ENCODE results near the gene ROBO1. TPM values are rescaled to one million over a fixed set of nuclear protein-coding genes. Genes with fewer than 3 reads are reported as not detected.

The ROBO1 gene
- total RNA-seq, 1 donor from 2014 or later, result 20.8 TPM

DNA sequence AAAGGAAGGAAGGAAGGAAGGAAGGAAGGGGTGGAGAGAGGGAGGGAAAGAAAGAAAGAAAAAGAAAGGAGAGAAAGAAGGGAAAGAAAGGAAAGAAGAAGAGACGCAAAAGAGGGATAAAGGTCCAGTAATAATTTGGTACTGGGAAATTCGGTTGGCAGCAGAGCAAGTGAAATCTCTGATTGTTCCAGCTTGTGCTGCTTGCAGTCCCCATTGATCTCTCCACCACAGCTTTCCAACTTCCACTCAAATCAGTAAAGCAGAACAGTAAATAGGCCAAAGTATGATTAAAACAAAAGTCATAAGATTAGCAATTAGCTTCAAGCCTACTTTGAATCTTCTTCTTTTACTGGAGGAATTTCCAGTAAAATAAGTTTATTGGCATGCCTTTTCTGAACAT, 357.2 kb downstream of the ROBO1 start:
- DNase-seq (ENCODE audit: low read depth) (no peak), FAIRE-seq (no peak)
- no peaks in the 10 kb centered on the region for H3K36me3 ChIP-seq (ENCODE audit: control insufficient read depth, insufficient read depth, low read length)
- TF ChIP-seq, protein P1, sequence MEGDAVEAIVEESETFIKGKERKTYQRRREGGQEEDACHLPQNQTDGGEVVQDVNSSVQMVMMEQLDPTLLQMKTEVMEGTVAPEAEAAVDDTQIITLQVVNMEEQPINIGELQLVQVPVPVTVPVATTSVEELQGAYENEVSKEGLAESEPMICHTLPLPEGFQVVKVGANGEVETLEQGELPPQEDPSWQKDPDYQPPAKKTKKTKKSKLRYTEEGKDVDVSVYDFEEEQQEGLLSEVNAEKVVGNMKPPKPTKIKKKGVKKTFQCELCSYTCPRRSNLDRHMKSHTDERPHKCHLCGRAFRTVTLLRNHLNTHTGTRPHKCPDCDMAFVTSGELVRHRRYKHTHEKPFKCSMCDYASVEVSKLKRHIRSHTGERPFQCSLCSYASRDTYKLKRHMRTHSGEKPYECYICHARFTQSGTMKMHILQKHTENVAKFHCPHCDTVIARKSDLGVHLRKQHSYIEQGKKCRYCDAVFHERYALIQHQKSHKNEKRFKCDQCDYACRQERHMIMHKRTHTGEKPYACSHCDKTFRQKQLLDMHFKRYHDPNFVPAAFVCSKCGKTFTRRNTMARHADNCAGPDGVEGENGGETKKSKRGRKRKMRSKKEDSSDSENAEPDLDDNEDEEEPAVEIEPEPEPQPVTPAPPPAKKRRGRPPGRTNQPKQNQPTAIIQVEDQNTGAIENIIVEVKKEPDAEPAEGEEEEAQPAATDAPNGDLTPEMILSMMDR (IDR thresholded peaks at IDR 0.05; ENCODE audit: insufficient read depth, low read length, severe bottlenecking), result no peak
- H3K4me3 ChIP-seq (ENCODE audit: low read depth, low read length), result no peak overlapping the region
- H3K27me3 ChIP-seq (ENCODE audit: control insufficient read depth, insufficient read depth, low read length), result no peaks in the 10 kb centered on the region

DNA sequence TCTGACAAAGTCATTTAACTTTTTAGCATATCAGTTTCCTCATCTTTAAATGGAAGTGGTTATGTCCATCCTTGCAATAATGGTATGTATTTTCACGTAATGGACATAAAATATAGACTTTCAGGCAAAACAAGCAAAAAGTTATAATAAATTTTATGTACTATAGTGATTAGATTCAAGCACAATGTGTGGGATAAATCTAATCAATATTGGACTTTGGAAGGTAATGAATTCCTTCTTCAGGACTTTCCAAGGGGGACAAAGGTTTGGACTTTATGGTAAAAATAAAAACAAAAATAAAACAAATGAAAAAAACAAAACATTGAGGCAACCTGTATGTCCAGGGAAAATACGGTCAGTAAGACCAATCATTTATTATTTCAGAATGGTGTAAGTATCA, 357.7 kb downstream of the ROBO1 start:
- no peaks in the 10 kb centered on the region for H3K27me3 ChIP-seq (ENCODE audit: control insufficient read depth, insufficient read depth, low read length)
- FAIRE-seq, result no peak
- H3K36me3 ChIP-seq (ENCODE audit: control insufficient read depth, insufficient read depth, low read length), result no peaks in the 10 kb centered on the region
- no peak for DNase-seq (ENCODE audit: low read depth)
- no peak overlapping the region for H3K4me3 ChIP-seq (ENCODE audit: low read depth, low read length)
- TF ChIP-seq, protein P1 (IDR thresholded peaks at IDR 0.05; ENCODE audit: insufficient read depth, low read length, severe bottlenecking), result no peak

DNA sequence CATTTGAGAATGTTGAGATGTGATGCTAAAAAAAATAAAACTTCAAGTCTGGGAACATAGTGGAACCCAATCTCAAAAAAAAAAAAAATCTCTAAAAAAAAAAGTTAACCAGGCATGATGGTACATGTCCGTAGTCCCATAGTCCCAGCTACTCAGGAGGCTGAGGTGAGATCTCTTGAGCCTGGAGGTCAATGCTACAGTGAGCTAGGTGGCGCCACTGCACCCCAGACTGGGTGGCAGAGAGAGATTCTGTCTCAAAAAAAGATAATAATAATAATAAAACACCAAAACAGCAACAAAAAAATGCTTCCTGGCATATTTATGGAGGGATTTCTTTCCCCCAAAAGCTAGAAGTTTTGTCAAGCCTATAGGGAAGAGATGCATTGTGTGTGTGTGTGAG, 361.6 kb downstream of the ROBO1 start:
- DNase-seq (ENCODE audit: low read depth) (peak; percentile 8), FAIRE-seq (no peak)
- TF ChIP-seq, protein P1 (IDR thresholded peaks at IDR 0.05; ENCODE audit: insufficient read depth, low read length, severe bottlenecking), result peak; percentile 32
- no peak overlapping the region for H3K4me3 ChIP-seq (ENCODE audit: low read depth, low read length)
- H3K36me3 ChIP-seq (ENCODE audit: control insufficient read depth, insufficient read depth, low read length), result no peaks in the 10 kb centered on the region
- no peaks in the 10 kb centered on the region for H3K27me3 ChIP-seq (ENCODE audit: control insufficient read depth, insufficient read depth, low read length)

DNA sequence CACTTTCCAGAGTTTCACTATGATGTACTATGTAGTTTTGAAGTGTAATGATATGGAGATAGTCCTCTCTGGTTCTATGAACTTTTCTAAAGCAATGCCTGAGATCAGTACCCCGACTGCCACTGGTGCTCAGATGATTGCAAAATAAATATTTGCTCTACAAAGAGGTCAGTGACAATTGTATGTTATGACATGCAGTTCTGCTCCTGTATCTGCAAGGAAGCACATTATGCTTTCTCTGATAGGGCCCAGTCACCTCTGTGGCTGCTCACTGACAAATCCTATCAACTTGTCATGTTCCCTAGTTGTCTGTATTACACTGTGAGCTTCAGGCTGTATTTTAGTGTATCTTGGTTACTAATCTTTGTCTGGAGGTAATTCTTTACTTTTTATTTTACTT, 362.6 kb downstream of the ROBO1 start:
- TF ChIP-seq, protein P1 (IDR thresholded peaks at IDR 0.05; ENCODE audit: insufficient read depth, low read length, severe bottlenecking), result no peak
- FAIRE-seq, result no peak
- H3K27me3 ChIP-seq (ENCODE audit: control insufficient read depth, insufficient read depth, low read length), result no peaks in the 10 kb centered on the region

DNA sequence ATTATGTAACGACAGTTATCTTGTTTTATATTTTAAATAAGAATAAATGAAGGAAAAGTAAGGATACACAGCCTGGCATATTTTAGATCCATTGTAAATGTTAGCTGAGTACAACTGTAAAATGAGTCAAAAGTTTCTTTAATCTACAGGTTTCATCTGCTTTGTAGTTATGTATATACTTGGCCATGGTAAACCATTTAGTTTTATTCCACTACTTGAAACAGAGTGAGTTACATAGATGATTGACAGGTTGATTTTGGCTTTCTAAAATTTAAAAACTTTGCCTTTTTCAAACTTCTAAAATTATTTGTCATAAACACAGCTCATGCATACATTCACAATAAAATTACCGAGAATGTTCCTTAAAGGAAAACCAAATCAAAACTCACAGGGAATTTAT, 371.2 kb downstream of the ROBO1 start:
- no peak for FAIRE-seq
- H3K27me3 ChIP-seq (ENCODE audit: control insufficient read depth, insufficient read depth, low read length), result no peaks in the 10 kb centered on the region
- DNase-seq (ENCODE audit: low read depth), result no peak
- TF ChIP-seq, protein P1 (IDR thresholded peaks at IDR 0.05; ENCODE audit: insufficient read depth, low read length, severe bottlenecking), result no peak
- no peaks in the 10 kb centered on the region for H3K36me3 ChIP-seq (ENCODE audit: control insufficient read depth, insufficient read depth, low read length)
- H3K4me3 ChIP-seq (ENCODE audit: low read depth, low read length), result no peak overlapping the region

More for the DNA sequence above, 362.6 kb downstream of the ROBO1 start:
- no peak overlapping the region for H3K4me3 ChIP-seq (ENCODE audit: low read depth, low read length)
- no peaks in the 10 kb centered on the region for H3K36me3 ChIP-seq (ENCODE audit: control insufficient read depth, insufficient read depth, low read length)
- DNase-seq (ENCODE audit: low read depth), result peak; percentile 4

DNA sequence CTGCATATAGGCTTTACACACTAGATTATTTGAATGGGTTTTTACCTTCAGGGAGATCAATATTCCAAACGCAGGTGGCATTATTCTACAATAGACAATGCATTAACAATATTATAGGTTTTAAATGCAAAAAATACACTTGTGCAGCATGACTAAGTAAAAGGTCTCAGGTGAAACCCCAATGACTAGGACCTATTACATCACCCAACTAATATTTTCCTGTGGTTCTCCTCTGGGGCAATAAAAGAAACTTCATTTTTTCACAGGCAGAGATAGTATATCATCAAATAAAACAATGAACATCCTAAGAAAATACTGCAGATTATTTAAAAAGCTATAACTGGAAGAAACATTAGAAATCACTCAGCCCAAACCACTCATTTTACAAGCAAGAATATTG, 375.3 kb downstream of the ROBO1 start:
- TF ChIP-seq, protein P1 (IDR thresholded peaks at IDR 0.05; ENCODE audit: insufficient read depth, low read length, severe bottlenecking), result no peak
- DNase-seq (ENCODE audit: low read depth) (peak; percentile 66), FAIRE-seq (no peak)
- Histone ChIP-seq H3K4me3 (ENCODE audit: low read depth, low read length) (no peak overlapping the region), H3K27me3 (ENCODE audit: control insufficient read depth, insufficient read depth, low read length) (no peaks in the 10 kb centered on the region), H3K36me3 (ENCODE audit: control insufficient read depth, insufficient read depth, low read length) (no peaks in the 10 kb centered on the region)

Data from bronchial epithelial cell (primary cell).